ENCODE results near the gene GNAT3. TPM values are rescaled to one million over a fixed set of nuclear protein-coding genes. Genes with fewer than 3 reads are reported as not detected.

GNAT3 gene
- total and polyA plus RNA-seq, 5 donors, result not detected

DNA sequence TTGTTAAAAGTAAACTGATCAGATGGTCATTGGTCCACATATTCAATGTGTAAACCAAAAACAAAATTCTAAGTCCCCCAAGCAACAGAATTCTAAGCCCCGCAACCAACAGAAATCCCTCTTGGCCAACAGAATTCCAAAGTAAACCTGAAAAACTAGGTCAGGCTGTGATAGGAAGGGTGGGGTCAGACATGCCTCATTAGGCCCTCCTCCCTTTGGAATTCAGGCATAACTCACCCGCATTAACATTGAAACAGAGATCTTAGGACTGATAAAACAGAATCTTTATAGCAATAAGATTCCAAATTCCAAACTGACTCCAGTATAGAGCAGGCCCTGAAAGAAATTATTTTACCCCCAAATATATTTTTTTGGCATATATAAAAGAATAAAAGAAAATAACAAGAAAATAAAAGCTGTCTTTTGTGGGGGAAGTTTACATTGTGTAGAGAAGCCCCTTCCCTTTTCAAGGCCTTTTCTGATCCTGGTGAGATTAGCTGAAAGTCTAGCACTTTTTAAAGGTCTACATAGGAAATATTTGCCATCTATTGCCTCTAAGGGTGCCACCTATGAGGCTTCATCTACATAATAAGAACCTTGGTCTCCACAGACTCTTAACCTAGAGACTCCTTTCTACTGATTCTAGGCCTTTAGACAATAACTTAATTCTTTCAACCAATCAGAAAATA lies 30.5 kb downstream of the GNAT3 start:
- Histone ChIP-seq H3K27me3 (ENCODE audit: control insufficient read depth, insufficient read depth) (no peaks in the 10 kb centered on the region), H3K9me3 (ENCODE audit: control insufficient read depth, low read length) (no peaks in the 10 kb centered on the region), H3K27ac (ENCODE audit: low read length) (no peak overlapping the region), H3K4me3 (ENCODE audit: low read length) (no peak overlapping the region), H3K4me1 (ENCODE audit: control insufficient read depth, insufficient read depth, low read length) (peaks cover 3% of the 10 kb centered on the region)
- intact Hi-C loops (cut with DNase I), result loop anchor here in 1 of 4 donors (10.0 kb wide), 1 partner anchor 153 kb away; the partner anchor contains the start of gene CD36
- 57% methylated on average over 2 of the region's 2 CpGs for WGBS
- DNase-seq (peak in 1 of 3 donors; percentile 14), ATAC-seq (peak in 1 of 2 donors; percentile 20)

DNA sequence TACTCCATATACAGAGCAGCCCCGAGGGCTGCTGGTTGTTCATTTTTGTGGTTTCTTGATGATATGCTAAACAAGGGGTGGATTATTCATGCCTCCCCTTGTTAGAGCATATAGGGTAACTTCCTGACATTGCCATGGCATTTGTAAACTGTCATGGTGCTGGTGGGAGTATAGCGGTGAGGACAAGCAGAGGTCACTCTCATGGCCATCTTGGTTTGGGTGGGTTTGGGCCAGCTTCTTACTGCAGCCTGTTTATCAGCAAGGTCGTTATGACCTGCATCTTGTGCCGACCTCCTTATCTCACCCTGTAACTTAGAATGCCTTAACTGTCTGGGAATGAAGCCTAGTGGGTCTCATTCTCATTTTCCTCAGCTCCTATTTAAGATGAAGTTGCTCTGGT lies 31.3 kb downstream of the GNAT3 start:
- DNase-seq (no peak), ATAC-seq (no peak)
- H3K9me3 ChIP-seq (ENCODE audit: control insufficient read depth, low read length), result no peaks in the 10 kb centered on the region
- H3K4me3 ChIP-seq (ENCODE audit: low read length), result no peak overlapping the region
- no peaks in the 10 kb centered on the region for H3K27me3 ChIP-seq (ENCODE audit: control insufficient read depth, insufficient read depth)
- H3K27ac ChIP-seq (ENCODE audit: low read length), result peak overlapping the region; percentile 4
- peaks cover 3% of the 10 kb centered on the region for H3K4me1 ChIP-seq (ENCODE audit: control insufficient read depth, insufficient read depth, low read length)
- intact Hi-C loops (cut with DNase I), result loop anchor here in 1 of 4 donors (10.0 kb wide), 1 partner anchor 154 kb away; the partner anchor contains the start of gene CD36
- 66% methylated on average over 4 of the region's 4 CpGs for WGBS

DNA sequence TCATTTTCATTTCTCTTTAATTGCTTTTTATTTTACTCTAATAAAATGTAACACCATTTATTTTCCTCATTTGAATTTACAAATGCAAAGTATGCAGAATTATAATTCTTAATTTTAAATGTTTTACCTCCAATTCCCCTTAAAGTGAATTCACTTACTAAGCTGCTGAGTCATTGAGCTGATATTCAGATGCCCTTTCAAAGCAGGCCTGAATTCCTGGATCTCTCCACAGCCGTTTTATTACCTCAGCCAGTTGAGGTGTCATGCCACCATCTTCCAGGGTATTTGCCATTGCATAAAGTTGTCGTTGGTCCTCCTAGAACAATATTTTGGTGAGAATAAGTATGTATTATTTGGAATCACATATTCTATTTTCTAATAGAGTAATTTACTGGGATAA lies 33.2 kb downstream of the GNAT3 start:
- Histone ChIP-seq H3K4me1 (ENCODE audit: control insufficient read depth, insufficient read depth, low read length) (peaks cover 5% of the 10 kb centered on the region), H3K4me3 (ENCODE audit: low read length) (no peak overlapping the region), H3K27ac (ENCODE audit: low read length) (no peak overlapping the region), H3K9me3 (ENCODE audit: control insufficient read depth, low read length) (no peaks in the 10 kb centered on the region), H3K27me3 (ENCODE audit: control insufficient read depth, insufficient read depth) (no peaks in the 10 kb centered on the region)
- 71% methylated on average over 2 of the region's 2 CpGs for WGBS
- ATAC-seq, result peak in 1 of 2 donors; percentile 34
- DNase-seq, result no peak
- intact Hi-C loops (cut with DNase I), result no loop called here

DNA sequence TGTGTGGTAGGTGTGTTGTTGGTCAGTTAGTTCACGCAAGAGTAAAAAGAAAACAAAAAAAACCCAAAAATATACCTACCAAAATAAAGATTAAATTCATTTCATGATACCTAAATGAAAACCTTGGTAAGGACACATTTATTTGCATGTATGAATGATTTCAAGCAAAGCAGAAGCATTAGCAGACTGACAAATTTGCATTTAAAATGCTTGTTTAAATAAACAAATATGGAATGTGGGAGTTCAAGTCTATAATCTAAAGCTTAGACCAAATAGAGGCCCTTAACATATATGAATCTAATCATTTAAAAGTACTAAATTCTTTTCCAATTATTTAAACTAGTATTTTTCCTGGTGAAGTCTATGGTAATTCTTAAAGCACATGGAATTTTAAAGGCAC lies 35.8 kb downstream of the GNAT3 start:
- 89% methylated on average over 1 of the region's 1 CpG for WGBS
- H3K4me3 ChIP-seq (ENCODE audit: low read length), result no peak overlapping the region
- no peak for DNase-seq
- H3K9me3 ChIP-seq (ENCODE audit: control insufficient read depth, low read length), result no peaks in the 10 kb centered on the region
- no peak for ATAC-seq
- H3K27me3 ChIP-seq (ENCODE audit: control insufficient read depth, insufficient read depth), result no peaks in the 10 kb centered on the region
- intact Hi-C loops (cut with DNase I), result no loop called here
- H3K4me1 ChIP-seq (ENCODE audit: control insufficient read depth, insufficient read depth, low read length), result peaks cover 8% of the 10 kb centered on the region
- no peak overlapping the region for H3K27ac ChIP-seq (ENCODE audit: low read length)

DNA sequence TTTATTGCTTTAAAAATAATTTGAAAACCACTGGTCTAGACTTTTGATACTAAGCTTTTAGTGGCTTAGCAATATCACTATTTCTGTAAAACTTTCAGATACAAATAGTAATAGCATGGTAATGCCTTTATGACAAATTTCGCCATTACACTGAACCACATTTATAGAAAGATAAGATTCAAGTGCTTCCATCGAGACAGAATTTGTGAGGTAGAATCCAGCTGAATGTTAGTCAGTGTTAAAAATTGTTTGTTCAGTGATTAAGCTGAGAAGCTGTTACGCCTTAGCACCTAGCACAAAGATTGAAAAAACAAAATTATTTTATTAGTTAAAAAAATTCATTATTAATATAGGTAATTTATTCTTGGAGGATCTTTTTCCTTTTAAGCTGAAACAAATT lies 36.5 kb downstream of the GNAT3 start:
- ATAC-seq, result no peak
- 74% methylated on average over 3 of the region's 3 CpGs for WGBS
- H3K4me1 ChIP-seq (ENCODE audit: control insufficient read depth, insufficient read depth, low read length), result peaks cover 8% of the 10 kb centered on the region
- no peaks in the 10 kb centered on the region for H3K27me3 ChIP-seq (ENCODE audit: control insufficient read depth, insufficient read depth)
- intact Hi-C loops (cut with DNase I), result no loop called here
- no peak overlapping the region for H3K27ac ChIP-seq (ENCODE audit: low read length)
- no peak for DNase-seq
- no peaks in the 10 kb centered on the region for H3K9me3 ChIP-seq (ENCODE audit: control insufficient read depth, low read length)
- H3K4me3 ChIP-seq (ENCODE audit: low read length), result no peak overlapping the region

DNA sequence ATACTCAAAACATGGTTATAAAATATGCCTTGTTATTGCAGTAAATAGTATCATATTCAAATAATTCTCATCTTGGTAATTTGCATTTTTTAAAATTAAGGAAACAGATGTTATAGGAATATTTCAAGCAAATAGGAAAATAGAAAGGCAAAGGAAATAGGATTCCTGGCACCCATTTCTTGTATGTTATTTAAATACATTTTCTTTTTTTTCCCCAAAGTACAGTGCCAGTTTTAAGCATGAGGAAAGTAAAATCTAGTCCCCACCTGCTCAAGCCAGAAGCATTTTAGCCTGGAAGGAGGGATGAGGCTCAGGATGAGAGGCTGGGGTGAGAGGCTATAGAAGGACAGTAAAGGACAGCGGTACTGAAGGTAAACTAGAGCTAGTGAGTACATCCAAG lies 38.1 kb downstream of the GNAT3 start:
- WGBS, result 100% methylated on average over 1 of the region's 1 CpG
- ATAC-seq (no peak), DNase-seq (no peak)
- H3K4me3 ChIP-seq (ENCODE audit: low read length), result no peak overlapping the region
- intact Hi-C loops (cut with DNase I), result no loop called here
- no peaks in the 10 kb centered on the region for H3K27me3 ChIP-seq (ENCODE audit: control insufficient read depth, insufficient read depth)
- peaks cover 8% of the 10 kb centered on the region for H3K4me1 ChIP-seq (ENCODE audit: control insufficient read depth, insufficient read depth, low read length)
- H3K9me3 ChIP-seq (ENCODE audit: control insufficient read depth, low read length), result no peaks in the 10 kb centered on the region
- no peak overlapping the region for H3K27ac ChIP-seq (ENCODE audit: low read length)

DNA sequence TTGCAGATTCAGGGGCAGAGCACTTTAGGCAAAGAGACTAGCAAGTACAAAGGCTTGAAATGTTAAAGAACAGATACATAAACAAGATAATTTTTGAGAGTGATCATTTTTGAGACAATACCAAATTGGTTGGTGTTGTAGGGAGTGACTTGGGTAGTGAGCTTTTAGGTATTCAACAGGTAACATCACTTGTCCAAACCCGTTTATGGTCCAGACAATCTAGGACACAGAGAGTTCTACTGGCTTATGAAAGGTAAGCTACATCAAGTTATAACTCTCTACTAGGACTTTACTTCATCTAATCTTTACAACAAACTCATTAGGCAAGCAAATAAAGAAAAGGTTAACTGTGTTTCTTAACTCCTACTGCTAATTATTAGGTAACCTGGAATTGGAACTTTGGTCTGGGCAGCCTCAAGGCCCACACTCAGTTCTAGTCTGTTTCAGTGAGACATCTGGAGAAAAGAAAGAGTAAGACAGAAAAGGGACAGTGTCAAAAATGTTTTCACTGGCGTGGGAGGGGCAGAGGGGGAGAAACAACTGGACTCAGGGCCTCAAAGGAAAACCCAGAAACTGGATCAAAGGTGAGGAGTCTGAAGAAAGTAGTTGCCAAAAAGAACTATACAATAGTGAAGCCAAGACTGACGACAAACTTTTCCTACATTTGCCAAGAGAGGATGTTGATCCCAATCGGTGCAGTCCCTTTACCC lies 39.2 kb downstream of the GNAT3 start:
- peak in 1 of 2 donors; percentile 40 for ATAC-seq
- intact Hi-C loops (cut with DNase I), result no loop called here
- H3K4me3 ChIP-seq (ENCODE audit: low read length), result no peak overlapping the region
- H3K9me3 ChIP-seq (ENCODE audit: control insufficient read depth, low read length), result no peaks in the 10 kb centered on the region
- H3K4me1 ChIP-seq (ENCODE audit: control insufficient read depth, insufficient read depth, low read length), result peaks cover 5% of the 10 kb centered on the region
- H3K27ac ChIP-seq (ENCODE audit: low read length), result no peak overlapping the region
- H3K27me3 ChIP-seq (ENCODE audit: control insufficient read depth, insufficient read depth), result no peaks in the 10 kb centered on the region
- DNase-seq, result no peak
- 41% methylated on average over 4 of the region's 4 CpGs for WGBS

DNA sequence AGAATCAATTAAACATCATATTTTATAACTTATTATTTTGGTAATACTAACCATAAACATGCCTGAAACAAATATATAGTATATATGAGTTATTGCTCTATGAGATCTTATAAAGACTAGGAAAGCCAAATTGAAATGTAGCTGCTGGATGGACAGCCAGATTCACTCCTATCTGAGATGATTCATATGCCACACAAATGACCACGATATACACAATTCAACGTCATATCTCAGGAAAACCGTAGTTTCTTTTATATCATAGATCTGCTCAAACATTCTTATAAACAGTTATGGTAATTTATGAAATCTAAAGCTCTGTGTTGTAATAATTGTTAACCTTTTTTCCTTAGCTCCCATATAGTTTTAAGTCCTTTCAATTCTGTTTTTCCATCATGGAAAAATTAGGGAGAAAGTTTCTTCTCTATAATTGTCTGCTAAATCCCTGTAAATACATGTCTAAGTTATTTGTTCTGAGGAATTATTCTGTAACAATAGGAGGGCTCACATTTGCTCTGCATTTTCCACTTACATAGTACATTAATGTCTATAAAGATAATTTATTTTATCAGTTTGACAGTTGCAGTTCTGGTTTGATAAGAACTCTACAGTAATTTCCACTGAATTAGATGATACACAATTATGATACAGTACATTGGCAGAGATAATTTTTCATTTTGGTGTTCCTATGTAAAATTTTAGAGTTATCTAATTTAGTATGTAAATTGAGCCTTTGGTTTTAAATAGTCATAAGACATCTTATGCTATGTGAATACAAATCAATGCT lies 42.7 kb downstream of the GNAT3 start:
- H3K27ac ChIP-seq (ENCODE audit: low read length), result no peak overlapping the region
- no peak for DNase-seq
- 77% methylated on average over 3 of the region's 3 CpGs for WGBS
- H3K4me3 ChIP-seq (ENCODE audit: low read length), result no peak overlapping the region
- H3K4me1 ChIP-seq (ENCODE audit: control insufficient read depth, insufficient read depth, low read length), result peaks cover 6% of the 10 kb centered on the region
- no peaks in the 10 kb centered on the region for H3K9me3 ChIP-seq (ENCODE audit: control insufficient read depth, low read length)
- intact Hi-C loops (cut with DNase I), result no loop called here
- no peaks in the 10 kb centered on the region for H3K27me3 ChIP-seq (ENCODE audit: control insufficient read depth, insufficient read depth)
- no peak for ATAC-seq

DNA sequence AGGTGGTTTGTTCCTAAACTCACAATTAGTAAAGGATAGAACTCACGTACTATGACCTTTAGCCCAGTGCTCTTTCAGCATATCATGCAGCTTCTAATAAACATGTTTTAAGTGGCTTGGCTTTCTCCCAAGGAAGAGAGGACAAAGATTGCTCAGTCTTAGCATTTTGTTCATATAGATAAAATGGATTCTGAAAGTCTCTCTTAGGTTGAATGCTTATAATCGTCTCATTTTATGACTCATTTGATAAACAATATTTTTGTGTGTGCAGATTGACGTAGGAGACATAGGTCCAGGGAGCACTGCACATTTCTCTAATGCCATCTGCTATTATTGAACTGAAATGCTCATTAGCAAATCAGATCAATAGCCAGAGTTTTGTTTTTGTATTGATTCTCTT lies 44.8 kb downstream of the GNAT3 start:
- Histone ChIP-seq H3K9me3 (ENCODE audit: control insufficient read depth, low read length) (no peaks in the 10 kb centered on the region), H3K4me3 (ENCODE audit: low read length) (no peak overlapping the region), H3K27me3 (ENCODE audit: control insufficient read depth, insufficient read depth) (no peaks in the 10 kb centered on the region), H3K4me1 (ENCODE audit: control insufficient read depth, insufficient read depth, low read length) (peaks cover 2% of the 10 kb centered on the region), H3K27ac (ENCODE audit: low read length) (no peak overlapping the region)
- no peak for DNase-seq
- WGBS, result 43% methylated on average over 3 of the region's 3 CpGs
- intact Hi-C loops (cut with DNase I), result no loop called here
- ATAC-seq, result peak; percentile 57

DNA sequence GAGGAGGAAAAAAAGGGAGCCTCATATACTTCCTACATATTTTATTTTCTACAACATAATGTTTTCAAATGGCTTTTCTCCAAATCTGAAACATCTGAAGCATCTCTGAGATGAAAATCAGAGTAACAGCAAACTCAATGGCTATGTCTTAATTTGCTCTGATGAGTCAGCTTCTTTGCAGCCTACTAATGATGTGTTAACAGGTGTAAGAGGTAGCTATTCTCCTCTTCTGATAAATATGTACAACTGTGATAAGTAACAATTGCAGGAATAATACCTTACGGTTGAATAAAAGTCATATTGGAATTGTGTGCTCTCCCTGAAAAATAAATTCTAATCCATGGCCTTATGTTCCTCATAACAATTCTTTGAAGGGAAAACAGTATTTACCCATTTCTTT lies 45.2 kb downstream of the GNAT3 start:
- DNase-seq (no peak), ATAC-seq (peak in 1 of 2 donors; percentile 29)
- H3K27me3 ChIP-seq (ENCODE audit: control insufficient read depth, insufficient read depth), result no peaks in the 10 kb centered on the region
- no peak overlapping the region for H3K27ac ChIP-seq (ENCODE audit: low read length)
- 75% methylated on average over 1 of the region's 1 CpG for WGBS
- no peak overlapping the region for H3K4me3 ChIP-seq (ENCODE audit: low read length)
- peaks cover 1% of the 10 kb centered on the region for H3K4me1 ChIP-seq (ENCODE audit: control insufficient read depth, insufficient read depth, low read length)
- no peaks in the 10 kb centered on the region for H3K9me3 ChIP-seq (ENCODE audit: control insufficient read depth, low read length)
- intact Hi-C loops (cut with DNase I), result no loop called here

DNA sequence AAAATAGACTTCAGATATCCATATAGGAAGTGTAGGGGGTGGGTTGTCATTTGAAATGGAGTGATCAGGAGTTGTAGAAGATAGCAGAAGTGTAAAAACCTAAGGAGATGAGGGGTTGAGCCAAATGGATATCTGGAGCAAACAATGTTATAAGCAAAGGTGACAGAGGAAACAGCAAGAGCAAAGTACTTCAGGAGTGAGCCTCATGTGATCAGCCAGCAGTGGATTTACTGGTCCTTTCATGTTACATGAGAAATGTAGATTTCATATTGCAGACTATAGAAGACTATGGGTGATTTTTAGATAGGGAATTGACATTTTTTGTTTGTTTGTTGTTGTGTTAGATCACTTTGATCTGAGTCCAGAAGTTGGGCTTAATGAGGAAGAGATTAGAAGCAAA lies 47.7 kb downstream of the GNAT3 start:
- no peak overlapping the region for H3K4me3 ChIP-seq (ENCODE audit: low read length)
- H3K4me1 ChIP-seq (ENCODE audit: control insufficient read depth, insufficient read depth, low read length), result peaks cover 1% of the 10 kb centered on the region
- H3K9me3 ChIP-seq (ENCODE audit: control insufficient read depth, low read length), result no peaks in the 10 kb centered on the region
- no peak overlapping the region for H3K27ac ChIP-seq (ENCODE audit: low read length)
- DNase-seq (no peak), ATAC-seq (no peak)
- no peaks in the 10 kb centered on the region for H3K27me3 ChIP-seq (ENCODE audit: control insufficient read depth, insufficient read depth)
- intact Hi-C loops (cut with DNase I), result no loop called here

Data from right cardiac atrium (tissue), 5 donors.